Parietal lobe (tissue), 1 donor: ENCODE results near the gene BMP6. TPM values are rescaled to one million over a fixed set of nuclear protein-coding genes. Genes with fewer than 3 reads are reported as not detected.

Experiments used
- total RNA-seq: library from RNA; depleted of rRNA; stranded (reverse); fragments of >200 nt; gene quantifications from one replicate; pipeline ENCODE4 v1.2.3, GENCODE V29; 2014

BMP6 gene
- total RNA-seq: 3.4 TPM

GRCh38 chr6:7725849-7726415, at the start of gene BMP6:
Gene BMP6, plus strand, starts transcription at chr6:7726099. Its CDS starts 857 bp downstream, at chr6:7726956.

DNA sequence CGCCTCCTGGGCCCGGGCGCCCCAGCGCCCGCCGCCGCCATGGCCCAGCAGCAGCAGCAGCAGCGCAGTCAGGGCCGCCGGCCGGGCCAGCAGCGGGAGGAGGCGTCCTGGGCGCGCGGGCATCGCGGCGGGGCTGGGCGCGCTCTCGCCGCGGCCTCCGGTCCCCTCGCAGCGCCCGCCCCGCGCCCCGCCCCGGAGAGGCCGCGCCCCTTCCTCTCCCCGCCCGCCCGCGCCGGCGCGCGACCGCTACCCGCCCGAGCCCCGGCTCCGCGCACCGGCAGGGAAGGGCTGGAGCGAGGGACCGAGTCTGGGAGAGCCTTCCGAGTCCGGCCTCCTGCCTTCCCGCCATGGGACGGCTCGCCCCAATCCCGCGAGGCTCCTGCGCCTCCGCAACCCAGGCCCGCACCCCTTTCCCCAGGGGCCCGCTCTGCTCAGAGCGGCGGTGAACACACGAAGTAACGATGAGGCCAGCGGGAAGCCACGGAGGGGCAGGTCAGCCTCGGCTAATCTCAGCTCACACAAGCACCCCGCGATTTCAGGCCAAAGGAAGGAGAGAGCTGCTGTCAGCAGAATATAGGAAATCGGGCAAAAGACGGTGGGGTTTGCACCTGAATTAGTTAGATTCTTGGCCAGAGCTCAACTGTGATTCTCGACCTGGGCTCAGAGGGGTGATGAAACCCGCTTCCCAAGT, 184.9 kb downstream of the BMP6 start, which contains the start of gene TXNDC5:
Gene TXNDC5 (minus strand): TSS at position 135 of the 691 bp plus-strand sequence. CDS start 12 bp downstream, at position 123.

Other genes starting within 250 kb of the BMP6 start
- gene DSP, start 184.4 kb upstream of the BMP6 start, total RNA-seq: 2.5 TPM
- 20.7 TPM for gene SNRNP48, start 135.9 kb upstream of the BMP6 start, total RNA-seq
- gene TXNDC5, start 184.7 kb downstream of the BMP6 start, total RNA-seq: 31.9 TPM